ENCODE results near the gene NMRK1. TPM values are rescaled to one million over a fixed set of nuclear protein-coding genes. Genes with fewer than 3 reads are reported as not detected.

The NMRK1 gene
- total RNA-seq, 2 donors from 2014 or later: 21.3 to 24.6 TPM

GRCh38 chr9:75130621-75131230 lies 42.8 kb upstream of the NMRK1 start:
- Histone ChIP-seq H3K27me3 (no peaks in the 10 kb centered on the region), H3K4me3 (no peak overlapping the region), H3K9ac (ENCODE audit: low read depth in 2 of 2, low read length in 2 of 2) (no peak overlapping the region), H3K36me3 (peaks cover 11% of the 10 kb centered on the region), H3K27ac (no peak overlapping the region), H3K4me1 (no peaks in the 10 kb centered on the region), H3K9me3 (no peaks in the 10 kb centered on the region)
- intact Hi-C loops (cut with DNase I): no loop called here
- TF ChIP-seq CTCF (IDR thresholded peaks at IDR 0.05): no peak
- DNase-seq: no peak

GRCh38 chr9:75130172-75130571 lies 42.2 kb upstream of the NMRK1 start:
- H3K36me3 ChIP-seq: peaks cover 11% of the 10 kb centered on the region
- H3K4me3 ChIP-seq: no peak overlapping the region
- intact Hi-C loops (cut with DNase I): no loop called here
- DNase-seq: no peak
- TF ChIP-seq CTCF (IDR thresholded peaks at IDR 0.05): no peak
- no peak overlapping the region for H3K27ac ChIP-seq
- no peaks in the 10 kb centered on the region for H3K4me1 ChIP-seq
- no peaks in the 10 kb centered on the region for H3K27me3 ChIP-seq
- H3K9ac ChIP-seq (ENCODE audit: low read depth in 2 of 2, low read length in 2 of 2): no peak overlapping the region
- H3K9me3 ChIP-seq: no peaks in the 10 kb centered on the region

- no peaks in the 10 kb centered on the region for H3K4me1 ChIP-seq
- no peak overlapping the region for H3K4me3 ChIP-seq
- DNase-seq: no peak
- no peak for TF ChIP-seq CTCF (IDR thresholded peaks at IDR 0.05)
- H3K27ac ChIP-seq: no peak overlapping the region
- H3K27me3 ChIP-seq: no peaks in the 10 kb centered on the region
- no peak overlapping the region for H3K9ac ChIP-seq (ENCODE audit: low read depth in 2 of 2, low read length in 2 of 2)
- H3K36me3 ChIP-seq: peaks cover 11% of the 10 kb centered on the region
- H3K9me3 ChIP-seq: no peaks in the 10 kb centered on the region
- intact Hi-C loops (cut with DNase I): no loop called here
Observed at GRCh38 chr9:75128535-75128934, 40.6 kb upstream of the NMRK1 start.

- no peaks in the 10 kb centered on the region for H3K27me3 ChIP-seq
- H3K36me3 ChIP-seq: no peaks in the 10 kb centered on the region
- TF ChIP-seq CTCF (IDR thresholded peaks at IDR 0.05): no peak
- no peak overlapping the region for H3K4me3 ChIP-seq
- no peak overlapping the region for H3K9ac ChIP-seq (ENCODE audit: low read depth in 2 of 2, low read length in 2 of 2)
- intact Hi-C loops (cut with DNase I): no loop called here
- no peaks in the 10 kb centered on the region for H3K4me1 ChIP-seq
- DNase-seq: no peak
- no peak overlapping the region for H3K27ac ChIP-seq
- no peaks in the 10 kb centered on the region for H3K9me3 ChIP-seq
Observed at GRCh38 chr9:75123696-75124095, 35.7 kb upstream of the NMRK1 start.

- Histone ChIP-seq H3K4me1 (no peaks in the 10 kb centered on the region), H3K9me3 (no peaks in the 10 kb centered on the region), H3K27ac (no peak overlapping the region), H3K4me3 (no peak overlapping the region), H3K36me3 (no peaks in the 10 kb centered on the region), H3K27me3 (no peaks in the 10 kb centered on the region), H3K9ac (ENCODE audit: low read depth in 2 of 2, low read length in 2 of 2) (no peak overlapping the region)
- intact Hi-C loops (cut with DNase I): no loop called here
- DNase-seq: no peak
- no peak for TF ChIP-seq CTCF (IDR thresholded peaks at IDR 0.05)
Observed at GRCh38 chr9:75121914-75122558, 34.1 kb upstream of the NMRK1 start.
